GM11168 (cell line): ENCODE data around the gene CPEB3.
"Not testable (repeated sequence)": the region's sequence is repeated elsewhere in the genome, so short reads cannot be mapped to it uniquely, and the experiment has no call there.

Source experiments
- in situ Hi-C: fragments of 300-500 bp; cut with MboI; formaldehyde crosslinking; loops from one replicate; pipeline ENCODE4 v1.12.0; 2022; ENCODE audit warnings: low sequenced_read_pairs; ENCODE audit not compliant: unreplicated experiment

The CPEB3 gene

GRCh38 chr10:92150823-92151222 is 140.1 kb downstream of the CPEB3 start:
- in situ Hi-C loops = no loop called here

- in situ Hi-C loops = no loop called here
These were observed 141.6 kb downstream of the CPEB3 start for GRCh38 chr10:92149261-92149660.

- in situ Hi-C loops = no loop called here
These were observed 144.1 kb downstream of the CPEB3 start for GRCh38 chr10:92146781-92147180.

GRCh38 chr10:92146107-92146506 is 144.8 kb downstream of the CPEB3 start:
- in situ Hi-C loops = no loop called here

GRCh38 chr10:92142949-92143348 is 147.9 kb downstream of the CPEB3 start:
- in situ Hi-C loops = no loop called here

- in situ Hi-C loops = no loop called here
These were observed 148.4 kb downstream of the CPEB3 start for GRCh38 chr10:92142512-92142911.

GRCh38 chr10:92141147-92141546 is 149.7 kb downstream of the CPEB3 start:
- in situ Hi-C loops = not testable (repeated sequence)

- in situ Hi-C loops = not testable (repeated sequence)
These were observed 156.8 kb downstream of the CPEB3 start for GRCh38 chr10:92134049-92134448.

- in situ Hi-C loops = no loop called here
These were observed 159.5 kb downstream of the CPEB3 start for GRCh38 chr10:92131275-92131820.

- in situ Hi-C loops = no loop called here
These were observed 160.1 kb downstream of the CPEB3 start for GRCh38 chr10:92130622-92131274.

- in situ Hi-C loops = no loop called here
These were observed 164.7 kb downstream of the CPEB3 start for GRCh38 chr10:92126100-92126650.

- in situ Hi-C loops = no loop called here
These were observed 165.7 kb downstream of the CPEB3 start for GRCh38 chr10:92125144-92125543.

- in situ Hi-C loops = no loop called here
These were observed 166.2 kb downstream of the CPEB3 start for GRCh38 chr10:92124616-92125143.

GRCh38 chr10:92124020-92124419 is 166.9 kb downstream of the CPEB3 start:
- in situ Hi-C loops = no loop called here

- in situ Hi-C loops = no loop called here
These were observed 167.9 kb downstream of the CPEB3 start for GRCh38 chr10:92122941-92123450.

GRCh38 chr10:92121686-92122492 is 169.0 kb downstream of the CPEB3 start:
- in situ Hi-C loops = no loop called here

GRCh38 chr10:92119340-92119739 is 171.5 kb downstream of the CPEB3 start:
- in situ Hi-C loops = no loop called here

- in situ Hi-C loops = not testable (repeated sequence)
These were observed 176.0 kb downstream of the CPEB3 start for GRCh38 chr10:92114917-92115316.

- in situ Hi-C loops = no loop called here
These were observed 176.8 kb downstream of the CPEB3 start for GRCh38 chr10:92113911-92114600.

- in situ Hi-C loops = no loop called here
These were observed 178.4 kb downstream of the CPEB3 start for GRCh38 chr10:92112462-92112861.
